Loucy (cell line): ENCODE measurements around the gene RAD52.

Source experiments
- H2AFZ ChIP-seq: fragments of 200-600 bp; sonication (generic); 2 replicates; pipeline ENCODE4 v1.6.0; 2016; ENCODE audit warnings: antibody characterized with exemption, mild to moderate bottlenecking, low read length, moderate library complexity
- H3F3A ChIP-seq: fragments of 200-600 bp; 2 replicates; pipeline ENCODE4 v1.6.0; 2016; ENCODE audit warnings: antibody characterized with exemption, low read depth, mild to moderate bottlenecking
- H3K27me3 ChIP-seq: fragments of 200-600 bp; sonication (generic); 2 replicates; pipeline ENCODE4 v1.6.1; 2014; ENCODE audit warnings: low read length, mild to moderate bottlenecking; ENCODE audit not compliant: insufficient read depth, poor library complexity, severe bottlenecking
- H3K36me3 ChIP-seq: fragments of 200-600 bp; sonication (generic); 2 replicates; pipeline ENCODE4 v1.6.1; 2016; ENCODE audit warnings: low read length; ENCODE audit not compliant: insufficient read depth
- H3K4me1 ChIP-seq: fragments of 200-600 bp; sonication (generic); 2 replicates; pipeline ENCODE4 v1.5.1; 2014; ENCODE audit warnings: low read length, mild to moderate bottlenecking; ENCODE audit not compliant: insufficient read depth, poor library complexity, severe bottlenecking
- H3K4me2 ChIP-seq: fragments of 200-600 bp; sonication (generic); 2 replicates; pipeline ENCODE4 v1.6.0; 2014; ENCODE audit warnings: antibody characterized with exemption, low read length, low read depth, mild to moderate bottlenecking; ENCODE audit not compliant: poor library complexity, severe bottlenecking
- H3K4me3 ChIP-seq: fragments of 200-600 bp; sonication (generic); 2 replicates; pipeline ENCODE4 v1.5.1; 2014; ENCODE audit warnings: low read length, mild to moderate bottlenecking, mixed read lengths; ENCODE audit not compliant: poor library complexity, severe bottlenecking
- H3K79me2 ChIP-seq: fragments of 200-600 bp; sonication (generic); 2 replicates; pipeline ENCODE4 v1.6.1; 2014; ENCODE audit warnings: low read length; ENCODE audit not compliant: insufficient read depth
- H3K9ac ChIP-seq: fragments of 200-600 bp; sonication (generic); 2 replicates; pipeline ENCODE4 v1.6.0; 2014; ENCODE audit warnings: mild to moderate bottlenecking, low read depth, low read length, moderate library complexity; ENCODE audit not compliant: poor library complexity, severe bottlenecking
- H3K9me2 ChIP-seq: fragments of 200-600 bp; sonication (generic); replicated peaks from 2 replicates; pipeline ENCODE4 v1.6.1; 2016; ENCODE audit warnings: low read depth, low read length, mixed read lengths
- H3K9me3 ChIP-seq: fragments of 200-600 bp; sonication (generic); 2 replicates; pipeline ENCODE4 v1.6.1; 2014; ENCODE audit warnings: mild to moderate bottlenecking, antibody characterized with exemption, low read length, low read depth; ENCODE audit not compliant: insufficient read depth
- H4K20me1 ChIP-seq: fragments of 200-600 bp; sonication (generic); 2 replicates; pipeline ENCODE4 v1.6.0; 2014; ENCODE audit warnings: antibody characterized with exemption, low read length, mild to moderate bottlenecking; ENCODE audit not compliant: insufficient read depth, poor library complexity, severe bottlenecking
- CTCF ChIP-seq: fragments of 200-600 bp; sonication (generic); conservative IDR thresholded peaks from 2 replicates; pipeline ENCODE4 v1.5.1; 2014; ENCODE audit warnings: mild to moderate bottlenecking, antibody characterized with exemption, low read length
- EZH2phosphoT487 ChIP-seq: fragments of 200-600 bp; IDR thresholded peaks from 2 replicates; pipeline ENCODE4 v1.6.1; 2018; ENCODE audit warnings: antibody characterized with exemption, mild to moderate bottlenecking, moderate library complexity, borderline replicate concordance

The RAD52 gene

GRCh38 chr12:912466-913235 lies 36.8 kb downstream of the RAD52 start:
- Histone ChIP-seq H3K9ac (no peak overlapping the region), H3F3A (peaks cover 10% of the 10 kb centered on the region; the same call in 1 of the 2 replicates), H3K36me3 (peaks cover 85% of the 10 kb centered on the region), H3K27me3 (no peaks in the 10 kb centered on the region), H3K79me2 (no peaks in the 10 kb centered on the region), H2AFZ (no peak overlapping the region), H3K4me2 (no peak overlapping the region), H3K9me2 (no peaks in the 10 kb centered on the region), H3K9me3 (no peaks in the 10 kb centered on the region), H4K20me1 (no peaks in the 10 kb centered on the region), H3K4me3 (no peak overlapping the region), H3K4me1 (peaks cover 15% of the 10 kb centered on the region)
- TF ChIP-seq CTCF (no peak), EZH2phosphoT487 (no peak)

- no peaks in the 10 kb centered on the region for H4K20me1 ChIP-seq
- peaks cover 85% of the 10 kb centered on the region for H3K36me3 ChIP-seq
- no peak overlapping the region for H2AFZ ChIP-seq
- H3K9me3 ChIP-seq, result no peaks in the 10 kb centered on the region
- H3F3A ChIP-seq, result peaks cover 10% of the 10 kb centered on the region; the same call in 1 of the 2 replicates
- no peak for TF ChIP-seq EZH2phosphoT487
- TF ChIP-seq CTCF, result no peak
- no peak overlapping the region for H3K4me3 ChIP-seq
- H3K27me3 ChIP-seq, result no peaks in the 10 kb centered on the region
- H3K79me2 ChIP-seq, result no peaks in the 10 kb centered on the region
- H3K4me1 ChIP-seq, result peaks cover 15% of the 10 kb centered on the region
- H3K9ac ChIP-seq, result no peak overlapping the region
- no peaks in the 10 kb centered on the region for H3K9me2 ChIP-seq
- H3K4me2 ChIP-seq, result no peak overlapping the region
Measured at GRCh38 chr12:911191-911826, 38.2 kb downstream of the RAD52 start.

GRCh38 chr12:910416-910815 lies 39.1 kb downstream of the RAD52 start:
- H3K4me3 ChIP-seq, result no peak overlapping the region
- H3K79me2 ChIP-seq, result no peaks in the 10 kb centered on the region
- peaks cover 10% of the 10 kb centered on the region; the same call in 1 of the 2 replicates for H3F3A ChIP-seq
- no peaks in the 10 kb centered on the region for H3K9me3 ChIP-seq
- no peak for TF ChIP-seq CTCF
- no peak for TF ChIP-seq EZH2phosphoT487
- H3K36me3 ChIP-seq, result peaks cover 90% of the 10 kb centered on the region
- no peaks in the 10 kb centered on the region for H3K9me2 ChIP-seq
- no peak overlapping the region for H3K4me2 ChIP-seq
- H3K9ac ChIP-seq, result no peak overlapping the region
- no peaks in the 10 kb centered on the region for H3K27me3 ChIP-seq
- peaks cover 14% of the 10 kb centered on the region for H3K4me1 ChIP-seq
- no peaks in the 10 kb centered on the region for H4K20me1 ChIP-seq
- no peak overlapping the region for H2AFZ ChIP-seq
